ENCODE measurements around the gene SRSF7.
A peak's percentile ranks its signal among the peaks of the same experiment; 100 is the strongest.

SRSF7 gene

DNA sequence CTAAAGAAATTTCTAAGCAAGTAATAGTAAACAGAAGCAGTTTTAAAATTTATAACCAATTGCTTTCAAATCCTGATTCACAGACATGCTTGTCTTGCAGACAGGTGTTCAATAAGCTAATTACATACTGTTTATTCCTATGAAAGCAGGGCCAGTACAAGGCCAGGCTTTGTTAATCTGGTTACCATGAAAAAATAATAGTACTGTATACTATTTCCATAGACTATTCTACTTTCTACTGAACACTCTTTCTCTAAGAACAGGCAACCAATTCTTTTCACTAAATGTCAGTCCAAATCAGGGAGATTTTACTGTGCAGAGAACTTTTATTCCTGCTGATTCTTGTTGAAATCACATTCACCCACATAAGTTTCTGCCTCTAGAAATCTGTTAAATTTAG, 2.9 kb upstream of the SRSF7 start:
- Histone ChIP-seq H3K27ac (ENCODE audit: extremely low read depth, low read depth, low read length) (no peak overlapping the region), H3K4me3 (ENCODE audit: low read depth, low read length) (no peak overlapping the region), H3K4me1 (ENCODE audit: control insufficient read depth, insufficient read depth, low read length) (peaks cover 5% of the 10 kb centered on the region; the same call in 1 of the 2 replicates), H3K36me3 (ENCODE audit: control insufficient read depth in 2 of 2, insufficient read depth in 1 of 2, low read length in 2 of 2) (peaks cover 0 to 13% of the 10 kb centered on the region in 2 experiments; a peak in 1 of 3 replicates), H3K9me3 (ENCODE audit: control insufficient read depth, insufficient read depth, low read depth, low read length) (no peaks in the 10 kb centered on the region)
- POLR2A ChIA-PET, result no interaction called here
- CTCF ChIA-PET, result interaction anchor here (0.6 kb wide), 1 partner anchor 10 kb away, joined by 3 read pairs; no protein-coding TSS in a partner anchor
- TF ChIP-seq, protein P1, sequence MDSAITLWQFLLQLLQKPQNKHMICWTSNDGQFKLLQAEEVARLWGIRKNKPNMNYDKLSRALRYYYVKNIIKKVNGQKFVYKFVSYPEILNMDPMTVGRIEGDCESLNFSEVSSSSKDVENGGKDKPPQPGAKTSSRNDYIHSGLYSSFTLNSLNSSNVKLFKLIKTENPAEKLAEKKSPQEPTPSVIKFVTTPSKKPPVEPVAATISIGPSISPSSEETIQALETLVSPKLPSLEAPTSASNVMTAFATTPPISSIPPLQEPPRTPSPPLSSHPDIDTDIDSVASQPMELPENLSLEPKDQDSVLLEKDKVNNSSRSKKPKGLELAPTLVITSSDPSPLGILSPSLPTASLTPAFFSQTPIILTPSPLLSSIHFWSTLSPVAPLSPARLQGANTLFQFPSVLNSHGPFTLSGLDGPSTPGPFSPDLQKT (IDR thresholded peaks at IDR 0.05; ENCODE audit: borderline replicate concordance, low read depth, low read length), result no peak
- TF ChIP-seq ZBTB17 (tag by site-specific recombination; IDR thresholded peaks at IDR 0.05), result no peak
- TF ChIP-seq ZNF555 (tag by site-specific recombination; conservative IDR thresholded peaks at IDR 0.05), result no peak
- no peak for TF ChIP-seq ZFHX2 (tag by site-specific recombination; conservative IDR thresholded peaks at IDR 0.05)
- no peak for TF ChIP-seq ZNF510 (tag by site-specific recombination; IDR thresholded peaks at IDR 0.05; ENCODE audit: insufficient replicate concordance)

DNA sequence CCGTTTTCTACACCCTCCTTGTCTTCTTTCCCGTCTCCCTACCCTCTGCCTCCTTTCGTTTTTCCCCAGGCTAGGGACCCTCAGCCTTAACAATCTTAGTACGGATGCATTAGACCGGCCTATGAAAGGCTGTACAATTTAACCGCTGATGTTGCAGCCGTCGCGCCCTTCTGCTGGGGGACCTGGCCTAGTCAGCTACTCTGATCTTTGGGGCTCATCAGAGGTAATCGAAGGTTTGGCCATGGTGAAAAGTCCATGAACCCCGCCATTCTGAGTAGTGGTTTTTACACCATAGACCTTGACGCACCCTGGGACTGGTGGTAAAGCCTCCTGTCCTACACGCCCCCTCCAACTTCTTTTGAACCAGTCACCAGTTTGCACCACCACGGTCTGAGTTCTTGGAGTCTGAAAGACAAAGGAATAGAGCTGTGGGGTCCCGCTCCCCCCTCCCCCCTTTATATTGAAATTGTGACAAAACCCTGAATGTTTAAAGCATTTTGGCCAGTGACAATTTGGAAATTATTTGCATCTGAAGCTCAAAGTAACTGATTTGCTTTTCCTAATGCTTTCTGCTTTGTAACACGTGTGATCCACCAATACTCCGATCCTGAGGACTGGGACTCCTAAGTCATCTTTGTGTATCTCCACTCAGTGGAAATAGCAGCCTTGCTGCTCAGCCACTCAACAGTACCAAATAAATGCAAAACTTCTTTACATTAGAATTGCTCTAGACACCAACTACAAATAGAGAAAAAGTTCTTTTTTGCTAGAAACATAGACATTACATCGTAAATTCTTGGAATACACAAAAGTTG, 642 bp upstream of the SRSF7 start:
- no peaks in the 10 kb centered on the region for H3K9me3 ChIP-seq (ENCODE audit: control insufficient read depth, insufficient read depth, low read depth, low read length)
- CTCF ChIA-PET, result interaction anchor here (0.7 kb wide), 1 partner anchor 83 kb away, joined by 3 read pairs; no protein-coding TSS in a partner anchor
- peak overlapping the region; percentile 57 for H3K27ac ChIP-seq (ENCODE audit: extremely low read depth, low read depth, low read length)
- POLR2A ChIA-PET, result interaction anchor here (0.5 to 2.2 kb wide), 112 partner anchors 10 to 1682 kb away, joined by 3 to 85 read pairs (median 4); partner anchors contain the start of genes ARHGEF33, ATL2, DHX57 and GALM
- H3K36me3 ChIP-seq (ENCODE audit: control insufficient read depth in 2 of 2, insufficient read depth in 1 of 2, low read length in 2 of 2), result peaks cover 16 to 36% of the 10 kb centered on the region in 2 experiments
- peak overlapping the region; percentile 49 for H3K4me3 ChIP-seq (ENCODE audit: low read depth, low read length)
- peaks cover 5% of the 10 kb centered on the region; the same call in 1 of the 2 replicates for H3K4me1 ChIP-seq (ENCODE audit: control insufficient read depth, insufficient read depth, low read length)
- TF ChIP-seq ZNF341 (tag by site-specific recombination; IDR thresholded peaks at IDR 0.05; ENCODE audit: low read depth) (peak; percentile 12), TRIM28 (IDR thresholded peaks at IDR 0.05; ENCODE audit: borderline replicate concordance, low read length) (0 out of 2 replicates have a peak, but pooled peaks have one; percentile 71), ZBTB48 (tag by site-specific recombination; IDR thresholded peaks at IDR 0.05) (peak; percentile 96), ZNF610 (tag by site-specific recombination; IDR thresholded peaks at IDR 0.05; ENCODE audit: borderline replicate concordance) (0 out of 2 replicates have a peak, but pooled peaks have one; percentile 12), ZBTB17 (tag by site-specific recombination; IDR thresholded peaks at IDR 0.05) (peak; percentile 53; the same call in 1 of the 2 replicates), KLF9 (tag by site-specific recombination; IDR thresholded peaks at IDR 0.05; ENCODE audit: low read depth) (peak; percentile 34; the same call in 1 of the 2 replicates), MYNN (tag by site-specific recombination; IDR thresholded peaks at IDR 0.05; ENCODE audit: borderline replicate concordance) (no peak), SP3 (tag by site-specific recombination; IDR thresholded peaks at IDR 0.05) (no peak; the same call in 1 of the 2 replicates), ZNF544 (tag by site-specific recombination; IDR thresholded peaks at IDR 0.05) (no peak), PRDM1 (tag by site-specific recombination; IDR thresholded peaks at IDR 0.05) (peak; percentile 60; the same call in 1 of the 2 replicates), ZNF366 (tag by site-specific recombination; conservative IDR thresholded peaks at IDR 0.05) (0 out of 2 replicates have a peak, but pooled peaks have one; percentile 9), ZNF335 (tag by site-specific recombination; conservative IDR thresholded peaks at IDR 0.05) (peak; percentile 62), ZNF626 (tag by site-specific recombination; IDR thresholded peaks at IDR 0.05) (no peak)
- TF ChIP-seq, protein P2, sequence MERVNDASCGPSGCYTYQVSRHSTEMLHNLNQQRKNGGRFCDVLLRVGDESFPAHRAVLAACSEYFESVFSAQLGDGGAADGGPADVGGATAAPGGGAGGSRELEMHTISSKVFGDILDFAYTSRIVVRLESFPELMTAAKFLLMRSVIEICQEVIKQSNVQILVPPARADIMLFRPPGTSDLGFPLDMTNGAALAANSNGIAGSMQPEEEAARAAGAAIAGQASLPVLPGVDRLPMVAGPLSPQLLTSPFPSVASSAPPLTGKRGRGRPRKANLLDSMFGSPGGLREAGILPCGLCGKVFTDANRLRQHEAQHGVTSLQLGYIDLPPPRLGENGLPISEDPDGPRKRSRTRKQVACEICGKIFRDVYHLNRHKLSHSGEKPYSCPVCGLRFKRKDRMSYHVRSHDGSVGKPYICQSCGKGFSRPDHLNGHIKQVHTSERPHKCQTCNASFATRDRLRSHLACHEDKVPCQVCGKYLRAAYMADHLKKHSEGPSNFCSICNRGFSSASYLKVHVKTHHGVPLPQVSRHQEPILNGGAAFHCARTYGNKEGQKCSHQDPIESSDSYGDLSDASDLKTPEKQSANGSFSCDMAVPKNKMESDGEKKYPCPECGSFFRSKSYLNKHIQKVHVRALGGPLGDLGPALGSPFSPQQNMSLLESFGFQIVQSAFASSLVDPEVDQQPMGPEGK (tag by site-specific recombination; IDR thresholded peaks at IDR 0.05), result peak; percentile 79
- TF ChIP-seq, protein P3, sequence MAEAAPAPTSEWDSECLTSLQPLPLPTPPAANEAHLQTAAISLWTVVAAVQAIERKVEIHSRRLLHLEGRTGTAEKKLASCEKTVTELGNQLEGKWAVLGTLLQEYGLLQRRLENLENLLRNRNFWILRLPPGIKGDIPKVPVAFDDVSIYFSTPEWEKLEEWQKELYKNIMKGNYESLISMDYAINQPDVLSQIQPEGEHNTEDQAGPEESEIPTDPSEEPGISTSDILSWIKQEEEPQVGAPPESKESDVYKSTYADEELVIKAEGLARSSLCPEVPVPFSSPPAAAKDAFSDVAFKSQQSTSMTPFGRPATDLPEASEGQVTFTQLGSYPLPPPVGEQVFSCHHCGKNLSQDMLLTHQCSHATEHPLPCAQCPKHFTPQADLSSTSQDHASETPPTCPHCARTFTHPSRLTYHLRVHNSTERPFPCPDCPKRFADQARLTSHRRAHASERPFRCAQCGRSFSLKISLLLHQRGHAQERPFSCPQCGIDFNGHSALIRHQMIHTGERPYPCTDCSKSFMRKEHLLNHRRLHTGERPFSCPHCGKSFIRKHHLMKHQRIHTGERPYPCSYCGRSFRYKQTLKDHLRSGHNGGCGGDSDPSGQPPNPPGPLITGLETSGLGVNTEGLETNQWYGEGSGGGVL (tag by site-specific recombination; IDR thresholded peaks at IDR 0.05), result peak; percentile 0; the same call in 1 of the 2 replicates
- TF ChIP-seq, protein P4, sequence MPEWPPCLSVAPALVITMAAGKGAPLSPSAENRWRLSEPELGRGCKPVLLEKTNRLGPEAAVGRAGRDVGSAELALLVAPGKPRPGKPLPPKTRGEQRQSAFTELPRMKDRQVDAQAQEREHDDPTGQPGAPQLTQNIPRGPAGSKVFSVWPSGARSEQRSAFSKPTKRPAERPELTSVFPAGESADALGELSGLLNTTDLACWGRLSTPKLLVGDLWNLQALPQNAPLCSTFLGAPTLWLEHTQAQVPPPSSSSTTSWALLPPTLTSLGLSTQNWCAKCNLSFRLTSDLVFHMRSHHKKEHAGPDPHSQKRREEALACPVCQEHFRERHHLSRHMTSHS (tag by site-specific recombination; IDR thresholded peaks at IDR 0.05), result no peak
- TF ChIP-seq, protein P5, sequence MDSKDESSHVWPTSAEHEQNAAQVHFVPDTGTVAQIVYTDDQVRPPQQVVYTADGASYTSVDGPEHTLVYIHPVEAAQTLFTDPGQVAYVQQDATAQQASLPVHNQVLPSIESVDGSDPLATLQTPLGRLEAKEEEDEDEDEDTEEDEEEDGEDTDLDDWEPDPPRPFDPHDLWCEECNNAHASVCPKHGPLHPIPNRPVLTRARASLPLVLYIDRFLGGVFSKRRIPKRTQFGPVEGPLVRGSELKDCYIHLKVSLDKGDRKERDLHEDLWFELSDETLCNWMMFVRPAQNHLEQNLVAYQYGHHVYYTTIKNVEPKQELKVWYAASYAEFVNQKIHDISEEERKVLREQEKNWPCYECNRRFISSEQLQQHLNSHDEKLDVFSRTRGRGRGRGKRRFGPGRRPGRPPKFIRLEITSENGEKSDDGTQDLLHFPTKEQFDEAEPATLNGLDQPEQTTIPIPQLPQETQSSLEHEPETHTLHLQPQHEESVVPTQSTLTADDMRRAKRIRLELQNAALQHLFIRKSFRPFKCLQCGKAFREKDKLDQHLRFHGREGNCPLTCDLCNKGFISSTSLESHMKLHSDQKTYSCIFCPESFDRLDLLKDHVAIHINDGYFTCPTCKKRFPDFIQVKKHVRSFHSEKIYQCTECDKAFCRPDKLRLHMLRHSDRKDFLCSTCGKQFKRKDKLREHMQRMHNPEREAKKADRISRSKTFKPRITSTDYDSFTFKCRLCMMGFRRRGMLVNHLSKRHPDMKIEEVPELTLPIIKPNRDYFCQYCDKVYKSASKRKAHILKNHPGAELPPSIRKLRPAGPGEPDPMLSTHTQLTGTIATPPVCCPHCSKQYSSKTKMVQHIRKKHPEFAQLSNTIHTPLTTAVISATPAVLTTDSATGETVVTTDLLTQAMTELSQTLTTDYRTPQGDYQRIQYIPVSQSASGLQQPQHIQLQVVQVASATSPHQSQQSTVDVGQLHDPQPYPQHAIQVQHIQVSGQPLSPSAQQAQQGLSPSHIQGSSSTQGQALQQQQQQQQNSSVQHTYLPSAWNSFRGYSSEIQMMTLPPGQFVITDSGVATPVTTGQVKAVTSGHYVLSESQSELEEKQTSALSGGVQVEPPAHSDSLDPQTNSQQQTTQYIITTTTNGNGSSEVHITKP (tag by site-specific recombination; IDR thresholded peaks at IDR 0.05), result peak; percentile 81

Measured in HEK293 (cell line).